ENCODE data around the gene IRAK4.

DNA sequence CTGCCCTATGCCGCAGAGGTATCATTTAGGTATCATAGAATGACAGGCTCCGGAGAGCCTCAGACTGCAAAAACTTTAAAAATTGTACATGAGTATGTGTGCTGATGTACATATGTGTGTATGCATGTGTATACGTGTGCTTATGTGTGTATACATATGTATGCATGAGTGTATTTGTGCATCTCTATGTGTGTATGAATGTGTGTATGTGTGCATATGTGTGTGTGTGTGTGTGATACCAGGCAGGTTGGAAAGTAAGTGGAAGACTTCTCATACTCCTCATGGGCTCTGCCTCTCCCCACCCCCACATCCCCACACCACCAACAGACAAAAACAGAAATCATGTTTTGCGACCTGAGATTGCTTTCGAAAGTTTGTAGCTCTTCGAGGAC, 76.5 kb downstream of the IRAK4 start:
- TF ChIP-seq, protein P1, sequence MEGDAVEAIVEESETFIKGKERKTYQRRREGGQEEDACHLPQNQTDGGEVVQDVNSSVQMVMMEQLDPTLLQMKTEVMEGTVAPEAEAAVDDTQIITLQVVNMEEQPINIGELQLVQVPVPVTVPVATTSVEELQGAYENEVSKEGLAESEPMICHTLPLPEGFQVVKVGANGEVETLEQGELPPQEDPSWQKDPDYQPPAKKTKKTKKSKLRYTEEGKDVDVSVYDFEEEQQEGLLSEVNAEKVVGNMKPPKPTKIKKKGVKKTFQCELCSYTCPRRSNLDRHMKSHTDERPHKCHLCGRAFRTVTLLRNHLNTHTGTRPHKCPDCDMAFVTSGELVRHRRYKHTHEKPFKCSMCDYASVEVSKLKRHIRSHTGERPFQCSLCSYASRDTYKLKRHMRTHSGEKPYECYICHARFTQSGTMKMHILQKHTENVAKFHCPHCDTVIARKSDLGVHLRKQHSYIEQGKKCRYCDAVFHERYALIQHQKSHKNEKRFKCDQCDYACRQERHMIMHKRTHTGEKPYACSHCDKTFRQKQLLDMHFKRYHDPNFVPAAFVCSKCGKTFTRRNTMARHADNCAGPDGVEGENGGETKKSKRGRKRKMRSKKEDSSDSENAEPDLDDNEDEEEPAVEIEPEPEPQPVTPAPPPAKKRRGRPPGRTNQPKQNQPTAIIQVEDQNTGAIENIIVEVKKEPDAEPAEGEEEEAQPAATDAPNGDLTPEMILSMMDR (optimal IDR thresholded peaks at IDR 0.05 in 1 of 3, IDR thresholded peaks at IDR 0.05 in 1 of 3, conservative IDR thresholded peaks at IDR 0.05 in 1 of 3; ENCODE audit: extremely low read depth in 1 of 3, insufficient read depth in 2 of 3, low read length in 3 of 3): no peak
- no peak for TF ChIP-seq EZH2 (IDR thresholded peaks at IDR 0.05; ENCODE audit: low read length)
